ENCODE results near the gene KCTD20. TPM values are rescaled to one million over a fixed set of nuclear protein-coding genes. Genes with fewer than 3 reads are reported as not detected.

KCTD20 gene
- total RNA-seq, 1 experiment from 2014 or later = 23.7 TPM

GRCh38 chr6:36445621-36446020, 2.8 kb downstream of the KCTD20 start:
- ATAC-seq (no peak), DNase-seq (ENCODE audit: low read depth, low spot score) (no peak)
- peaks cover 74% of the 10 kb centered on the region for H3K79me2 ChIP-seq (ENCODE audit: insufficient read depth, low read length)
- no peak overlapping the region for H3K9ac ChIP-seq (ENCODE audit: low read length)
- no peaks in the 10 kb centered on the region for H3K9me3 ChIP-seq (ENCODE audit: control insufficient read depth in 1 of 2, insufficient read depth in 1 of 2, low read depth in 1 of 2, low read length in 2 of 2)
- RAD21 ChIA-PET (ENCODE audit: low non-redundant PET in 1 of 2, low total read pairs in 2 of 2, uncharacterized antibody in 2 of 2, unreplicated experiment in 2 of 2) = no interaction called here
- H3K36me3 ChIP-seq (ENCODE audit: control insufficient read depth in 1 of 2, insufficient read depth in 2 of 2, low read length in 2 of 2) = no peaks in the 10 kb centered on the region; a peak in 1 of 4 replicates
- no peak overlapping the region; the same call in 1 of the 2 replicates for H3K4me2 ChIP-seq (ENCODE audit: low read length)
- no peaks in the 10 kb centered on the region for H4K20me1 ChIP-seq (ENCODE audit: insufficient read depth)
- no peak overlapping the region for H3K4me3 ChIP-seq (replicated peaks in 1 of 2; ENCODE audit: low read depth in 1 of 2, low read length in 2 of 2)
- H3K9me2 ChIP-seq (ENCODE audit: insufficient read depth) = no peaks in the 10 kb centered on the region
- peaks cover 19 to 30% of the 10 kb centered on the region in 2 experiments for H3K4me1 ChIP-seq (ENCODE audit: control insufficient read depth in 1 of 2, insufficient read depth in 2 of 2, low read length in 2 of 2)
- no TSS peak for BruUV-seq (replicated peaks)
- CTCF ChIA-PET = no interaction called here
- H3K27me3 ChIP-seq (ENCODE audit: insufficient read depth, low read length) = no peaks in the 10 kb centered on the region
- no peak overlapping the region for H2AFZ ChIP-seq (ENCODE audit: low read depth, low read length, poor library complexity, severe bottlenecking)
- POLR2A ChIA-PET = interaction anchor here (0.7 kb wide), 2 partner anchors 16 to 62 kb away, joined by 3 to 4 read pairs; no protein-coding TSS in a partner anchor
- intact Hi-C loops (cut with micrococcal nuclease) = no loop called here
- H3K27ac ChIP-seq (ENCODE audit: low read depth, low read length) = no peak overlapping the region
- TF ChIP-seq EZH2 (IDR thresholded peaks at IDR 0.05) (no peak), ZNF274 (IDR thresholded peaks at IDR 0.05; ENCODE audit: low read depth, low read length) (no peak), EZH2phosphoT487 (IDR thresholded peaks at IDR 0.05; ENCODE audit: borderline replicate concordance) (no peak), ZBTB33 (IDR thresholded peaks at IDR 0.05; ENCODE audit: extremely low read depth, insufficient replicate concordance, low read length) (no peak), POLR2A (IDR thresholded peaks at IDR 0.05; ENCODE audit: borderline replicate concordance, extremely low read depth, insufficient read depth, insufficient read length) (no peak), ZFX (IDR thresholded peaks at IDR 0.05) (no peak), ATF3 (IDR thresholded peaks at IDR 0.05) (no peak), TCF7L2 (IDR thresholded peaks at IDR 0.05; ENCODE audit: borderline replicate concordance, extremely low read depth, insufficient read depth, insufficient read length) (no peak)

All from HCT116 (cell line).